H1 (cell line): ENCODE measurements around the gene OR2B2. TPM values are rescaled to one million over a fixed set of nuclear protein-coding genes. Genes with fewer than 3 reads are reported as not detected.

Experiments used
- BCL11A ChIP-seq, 2 experiments: IDR thresholded peaks; one replicate each; pipeline ENCODE4 v1.6.1; 2011; ENCODE audit warnings: low read depth in 2 of 2, low read length in 2 of 2, mild to moderate bottlenecking in 2 of 2
- JUN ChIP-seq: IDR thresholded peaks from 2 replicates; pipeline ENCODE4 v1.6.1; 2011; ENCODE audit warnings: low read depth, mild to moderate bottlenecking, improper control_type of control experiment, low read length
- RAD21 ChIP-seq, 2 experiments: IDR thresholded peaks in 1 of 2; conservative IDR thresholded peaks in 1 of 2; 2 replicates each; pipeline ENCODE4 v1.6.1; 2011; ENCODE audit warnings: low read depth in 2 of 2, low read length in 2 of 2, improper control_type of control experiment in 1 of 2, inconsistent platforms in 1 of 2, mild to moderate bottlenecking in 1 of 2, moderate library complexity in 1 of 2
- USF2 ChIP-seq: IDR thresholded peaks from 2 replicates; pipeline ENCODE4 v1.6.1; 2011; ENCODE audit warnings: low read length, improper control_type of control experiment
- polyA plus RNA-seq, 7 experiments: library from polyadenylated mRNA; depleted of rRNA in 3 of 7; stranded (reverse) in 5 of 7; unstranded in 2 of 7; fragments of >200 nt in 5 of 7; fragments of 200-250 nt in 2 of 7; gene quantifications; 1 replicate in 5 of 7; 2 replicates in 1 of 7; 4 replicates in 1 of 7; pipeline versions ENCODE4 v1.2.1 to v1.2.3, GENCODE V29; 2011 to 2013; ENCODE audit warnings: missing spikeins in 2 of 7, mixed read lengths in 2 of 7
- total RNA-seq: library from RNA; stranded (reverse); fragmentation: NEBNext Ultra II Directional; extraction: Animal tissue kit (Norgen Biotek cat#: 25700); gene quantifications from 2 replicates; pipeline ENCODE4 v1.2.1, GENCODE V29; 2021
- TF ChIP-seq, protein P1 (sequence below): fragments of 300-600 bp; sonication (generic); IDR thresholded peaks from 2 replicates; pipeline ENCODE4 v1.7.1; 2012; ENCODE audit warnings: low read length, moderate library complexity, mild to moderate bottlenecking, inconsistent platforms; ENCODE audit not compliant: insufficient replicate concordance

Gene OR2B2
- total and polyA plus RNA-seq, 2 of the 8 experiments (the other 6 are each of a cell fraction or from before 2014, with no cell fraction given) = not detected

DNA sequence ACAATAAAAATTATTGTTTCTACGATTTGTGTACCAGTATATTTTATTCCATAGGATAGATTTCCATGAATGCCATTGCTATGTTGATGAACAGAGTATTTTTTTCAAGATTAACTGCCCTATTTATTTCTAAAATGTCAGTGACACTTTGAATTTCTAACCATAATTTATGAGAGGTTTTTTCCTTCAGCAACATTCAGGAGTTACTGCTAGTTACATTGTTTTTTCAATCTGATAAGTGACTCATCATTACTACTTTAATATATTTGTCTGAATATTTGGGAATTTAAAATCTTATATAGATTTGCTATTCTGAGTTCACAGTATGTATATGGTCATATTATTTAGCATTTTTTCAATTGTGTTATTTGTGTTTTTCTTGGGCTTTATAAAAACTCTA is 38.8 kb upstream of the OR2B2 start (continued):
- TF ChIP-seq, protein P1, sequence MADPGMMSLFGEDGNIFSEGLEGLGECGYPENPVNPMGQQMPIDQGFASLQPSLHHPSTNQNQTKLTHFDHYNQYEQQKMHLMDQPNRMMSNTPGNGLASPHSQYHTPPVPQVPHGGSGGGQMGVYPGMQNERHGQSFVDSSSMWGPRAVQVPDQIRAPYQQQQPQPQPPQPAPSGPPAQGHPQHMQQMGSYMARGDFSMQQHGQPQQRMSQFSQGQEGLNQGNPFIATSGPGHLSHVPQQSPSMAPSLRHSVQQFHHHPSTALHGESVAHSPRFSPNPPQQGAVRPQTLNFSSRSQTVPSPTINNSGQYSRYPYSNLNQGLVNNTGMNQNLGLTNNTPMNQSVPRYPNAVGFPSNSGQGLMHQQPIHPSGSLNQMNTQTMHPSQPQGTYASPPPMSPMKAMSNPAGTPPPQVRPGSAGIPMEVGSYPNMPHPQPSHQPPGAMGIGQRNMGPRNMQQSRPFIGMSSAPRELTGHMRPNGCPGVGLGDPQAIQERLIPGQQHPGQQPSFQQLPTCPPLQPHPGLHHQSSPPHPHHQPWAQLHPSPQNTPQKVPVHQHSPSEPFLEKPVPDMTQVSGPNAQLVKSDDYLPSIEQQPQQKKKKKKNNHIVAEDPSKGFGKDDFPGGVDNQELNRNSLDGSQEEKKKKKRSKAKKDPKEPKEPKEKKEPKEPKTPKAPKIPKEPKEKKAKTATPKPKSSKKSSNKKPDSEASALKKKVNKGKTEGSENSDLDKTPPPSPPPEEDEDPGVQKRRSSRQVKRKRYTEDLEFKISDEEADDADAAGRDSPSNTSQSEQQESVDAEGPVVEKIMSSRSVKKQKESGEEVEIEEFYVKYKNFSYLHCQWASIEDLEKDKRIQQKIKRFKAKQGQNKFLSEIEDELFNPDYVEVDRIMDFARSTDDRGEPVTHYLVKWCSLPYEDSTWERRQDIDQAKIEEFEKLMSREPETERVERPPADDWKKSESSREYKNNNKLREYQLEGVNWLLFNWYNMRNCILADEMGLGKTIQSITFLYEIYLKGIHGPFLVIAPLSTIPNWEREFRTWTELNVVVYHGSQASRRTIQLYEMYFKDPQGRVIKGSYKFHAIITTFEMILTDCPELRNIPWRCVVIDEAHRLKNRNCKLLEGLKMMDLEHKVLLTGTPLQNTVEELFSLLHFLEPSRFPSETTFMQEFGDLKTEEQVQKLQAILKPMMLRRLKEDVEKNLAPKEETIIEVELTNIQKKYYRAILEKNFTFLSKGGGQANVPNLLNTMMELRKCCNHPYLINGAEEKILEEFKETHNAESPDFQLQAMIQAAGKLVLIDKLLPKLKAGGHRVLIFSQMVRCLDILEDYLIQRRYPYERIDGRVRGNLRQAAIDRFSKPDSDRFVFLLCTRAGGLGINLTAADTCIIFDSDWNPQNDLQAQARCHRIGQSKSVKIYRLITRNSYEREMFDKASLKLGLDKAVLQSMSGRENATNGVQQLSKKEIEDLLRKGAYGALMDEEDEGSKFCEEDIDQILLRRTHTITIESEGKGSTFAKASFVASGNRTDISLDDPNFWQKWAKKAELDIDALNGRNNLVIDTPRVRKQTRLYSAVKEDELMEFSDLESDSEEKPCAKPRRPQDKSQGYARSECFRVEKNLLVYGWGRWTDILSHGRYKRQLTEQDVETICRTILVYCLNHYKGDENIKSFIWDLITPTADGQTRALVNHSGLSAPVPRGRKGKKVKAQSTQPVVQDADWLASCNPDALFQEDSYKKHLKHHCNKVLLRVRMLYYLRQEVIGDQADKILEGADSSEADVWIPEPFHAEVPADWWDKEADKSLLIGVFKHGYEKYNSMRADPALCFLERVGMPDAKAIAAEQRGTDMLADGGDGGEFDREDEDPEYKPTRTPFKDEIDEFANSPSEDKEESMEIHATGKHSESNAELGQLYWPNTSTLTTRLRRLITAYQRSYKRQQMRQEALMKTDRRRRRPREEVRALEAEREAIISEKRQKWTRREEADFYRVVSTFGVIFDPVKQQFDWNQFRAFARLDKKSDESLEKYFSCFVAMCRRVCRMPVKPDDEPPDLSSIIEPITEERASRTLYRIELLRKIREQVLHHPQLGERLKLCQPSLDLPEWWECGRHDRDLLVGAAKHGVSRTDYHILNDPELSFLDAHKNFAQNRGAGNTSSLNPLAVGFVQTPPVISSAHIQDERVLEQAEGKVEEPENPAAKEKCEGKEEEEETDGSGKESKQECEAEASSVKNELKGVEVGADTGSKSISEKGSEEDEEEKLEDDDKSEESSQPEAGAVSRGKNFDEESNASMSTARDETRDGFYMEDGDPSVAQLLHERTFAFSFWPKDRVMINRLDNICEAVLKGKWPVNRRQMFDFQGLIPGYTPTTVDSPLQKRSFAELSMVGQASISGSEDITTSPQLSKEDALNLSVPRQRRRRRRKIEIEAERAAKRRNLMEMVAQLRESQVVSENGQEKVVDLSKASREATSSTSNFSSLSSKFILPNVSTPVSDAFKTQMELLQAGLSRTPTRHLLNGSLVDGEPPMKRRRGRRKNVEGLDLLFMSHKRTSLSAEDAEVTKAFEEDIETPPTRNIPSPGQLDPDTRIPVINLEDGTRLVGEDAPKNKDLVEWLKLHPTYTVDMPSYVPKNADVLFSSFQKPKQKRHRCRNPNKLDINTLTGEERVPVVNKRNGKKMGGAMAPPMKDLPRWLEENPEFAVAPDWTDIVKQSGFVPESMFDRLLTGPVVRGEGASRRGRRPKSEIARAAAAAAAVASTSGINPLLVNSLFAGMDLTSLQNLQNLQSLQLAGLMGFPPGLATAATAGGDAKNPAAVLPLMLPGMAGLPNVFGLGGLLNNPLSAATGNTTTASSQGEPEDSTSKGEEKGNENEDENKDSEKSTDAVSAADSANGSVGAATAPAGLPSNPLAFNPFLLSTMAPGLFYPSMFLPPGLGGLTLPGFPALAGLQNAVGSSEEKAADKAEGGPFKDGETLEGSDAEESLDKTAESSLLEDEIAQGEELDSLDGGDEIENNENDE = no peak
- TF ChIP-seq RAD21 (IDR thresholded peaks at IDR 0.05 in 1 of 2, conservative IDR thresholded peaks at IDR 0.05 in 1 of 2; ENCODE audit: low read depth in 2 of 2, low read length in 2 of 2) (no peak), JUN (no peak), BCL11A (IDR thresholded peaks at IDR 0.05; ENCODE audit: low read depth in 2 of 2, low read length in 2 of 2) (no peak), USF2 (no peak)
- TF ChIP-seq, all 59 proteins: peak for 0
